Adrenal gland (tissue), 12 donors: ENCODE measurements around the gene GNAT1. TPM values are rescaled to one million over a fixed set of nuclear protein-coding genes. Genes with fewer than 3 reads are reported as not detected.

Experiments
- DNase-seq, 7 donors: peaks; one replicate each; pipeline ENCODE4 v3.0.0-alpha.2; 2019 to 2020
- H3K27ac ChIP-seq, 5 donors: fragments of 200-600 bp; sonication (generic) in 4 of 5; 1 replicate in 3 of 5; 2 replicates in 2 of 5; pipeline versions ENCODE4 v1.5.1 to v1.8.0; 2016 to 2020; ENCODE audit warnings: mild to moderate bottlenecking in 1 of 5
- H3K27me3 ChIP-seq: fragments of 200-600 bp; 2 replicates; pipeline ENCODE4 v1.8.0; 2021
- H3K36me3 ChIP-seq, 2 donors: fragments of 200-600 bp; replicated peaks in 1 of 2; 1 replicate in 1 of 2; 2 replicates in 1 of 2; pipeline versions ENCODE4 v1.5.1 to v1.8.0; 2018 to 2022
- H3K4me1 ChIP-seq, 2 donors: fragments of 200-600 bp; replicated peaks in 1 of 2; 1 replicate in 1 of 2; 2 replicates in 1 of 2; pipeline versions ENCODE4 v1.5.1 to v1.8.0; 2018 to 2021
- H3K4me3 ChIP-seq, 4 donors: fragments of 200-600 bp; sonication (generic) in 3 of 4; one replicate each; pipeline ENCODE4 v1.5.1; 2016 to 2018
- H3K9me3 ChIP-seq, 3 donors: fragments of 200-600 bp; sonication (generic) in 1 of 3; replicated peaks in 1 of 3; 1 replicate in 2 of 3; 2 replicates in 1 of 3; pipeline versions ENCODE4 v1.5.1 to v1.8.0; 2016 to 2021
- POLR2A ChIP-seq, 2 donors: fragments of 450-650 bp; IDR thresholded peaks; one replicate each; pipeline ENCODE4 v1.6.1; 2017; ENCODE audit warnings: antibody characterized with exemption in 2 of 2, mild to moderate bottlenecking in 2 of 2, moderate library complexity in 1 of 2
- WGBS, 4 donors: extraction: QIAGEN DNeasy Blood & Tissue Kit in 2 of 4; methylation state at CpG; one replicate each; pipeline versions ENCODE4 v1.1.5 to v1.1.7; 2013 to 2017; 5-methylcytosine and 5-hydroxymethylcytosine counted together
- intact Hi-C, 2 donors: fragments of 100-400 bp; cut with DNase I; formaldehyde crosslinking; loops; one replicate each; pipeline versions ENCODE4 v1.14.1 to v1.15.0; 2022 to 2023
- polyA plus RNA-seq, 3 donors: library from polyadenylated mRNA; stranded (reverse); fragments of 200-250 nt in 2 of 3; fragments of 350-450 nt in 1 of 3; fragmentation: Illumina TruSeq in 1 of 3; extraction: RNeasy Lipid Tissue Mini Kit (QIAGEN cat#74804) in 1 of 3; gene quantifications; one replicate each; pipeline ENCODE4 v1.2.3, GENCODE V29; 2013 to 2014
- total RNA-seq, 9 donors: library from RNA; depleted of rRNA in 4 of 9; stranded (reverse); fragments of >200 nt in 4 of 9; fragments of 120-200 nt in 1 of 9; fragmentation: NEBNext Ultra II Directional in 1 of 9; extraction: Animal tissue kit (Norgen Biotek cat#: 25700) in 1 of 9; gene quantifications; one replicate each; pipeline versions ENCODE4 v1.1.0 to v1.2.4, GENCODE V29; 2013 to 2023
- TF ChIP-seq, protein P1 (sequence below), 6 experiments: fragments of 450-650 bp in 4 of 6; fragments of 200-600 bp in 2 of 6; sonication (generic) in 1 of 6; IDR thresholded peaks; 1 replicate in 5 of 6; 2 replicates in 1 of 6; pipeline versions ENCODE4 v1.5.1 to v1.8.0; 2016 to 2021; ENCODE audit warnings: antibody characterized with exemption in 6 of 6, mild to moderate bottlenecking in 2 of 6, moderate library complexity in 1 of 6
- donor health status: healthy with polysubstance abuse.
- donor health status: Bipolar disorder and iron deficiency.
- donor health status: DM: yes; HTN: yes; CAD: no.
- donor health status: DM: no; HTN: no; CAD: no.
- donor health status: DM: no; HTN: no; CAD: no.
- donor health status: DM: yes; HTN: yes; CAD: no.

GNAT1 gene
- total and polyA plus RNA-seq, 12 donors = not detected

DNA sequence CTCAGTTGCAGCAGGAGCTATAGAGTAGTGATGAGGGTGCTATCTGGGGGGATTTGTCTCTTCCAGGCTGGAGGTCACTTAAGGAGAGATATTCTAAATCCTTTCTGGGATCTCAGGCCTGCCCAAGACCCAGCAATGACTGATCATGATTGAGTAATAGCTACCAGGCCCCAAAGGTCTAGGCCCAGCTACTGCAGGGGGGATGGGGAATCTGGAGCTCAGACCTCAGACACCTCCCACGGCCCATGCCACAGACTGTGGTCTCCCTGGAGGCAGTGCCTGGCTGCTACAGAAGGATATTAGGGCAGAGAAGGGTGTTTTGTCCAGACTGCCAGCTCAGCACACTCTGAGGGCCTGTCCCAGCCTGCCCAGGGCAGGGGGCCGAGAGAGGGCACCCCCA lies 20.5 kb downstream of the GNAT1 start:
- intact Hi-C loops = no loop called here

GRCh38 chr3:50212502-50212901 lies 21.1 kb downstream of the GNAT1 start:
- WGBS, 4 donors = 82 to 100% (median 85%) methylated on average over 1 to 4 of the region's 4 CpGs
- Histone ChIP-seq H3K27ac (no peak overlapping the region), H3K4me1 (no peaks in the 10 kb centered on the region), H3K4me3 (no peak overlapping the region), H3K9me3 (no peaks in the 10 kb centered on the region), H3K27me3 (no peaks in the 10 kb centered on the region), H3K36me3 (no peaks in the 10 kb centered on the region)
- no peak for TF ChIP-seq POLR2A (IDR thresholded peaks at IDR 0.05)
- TF ChIP-seq, protein P1, sequence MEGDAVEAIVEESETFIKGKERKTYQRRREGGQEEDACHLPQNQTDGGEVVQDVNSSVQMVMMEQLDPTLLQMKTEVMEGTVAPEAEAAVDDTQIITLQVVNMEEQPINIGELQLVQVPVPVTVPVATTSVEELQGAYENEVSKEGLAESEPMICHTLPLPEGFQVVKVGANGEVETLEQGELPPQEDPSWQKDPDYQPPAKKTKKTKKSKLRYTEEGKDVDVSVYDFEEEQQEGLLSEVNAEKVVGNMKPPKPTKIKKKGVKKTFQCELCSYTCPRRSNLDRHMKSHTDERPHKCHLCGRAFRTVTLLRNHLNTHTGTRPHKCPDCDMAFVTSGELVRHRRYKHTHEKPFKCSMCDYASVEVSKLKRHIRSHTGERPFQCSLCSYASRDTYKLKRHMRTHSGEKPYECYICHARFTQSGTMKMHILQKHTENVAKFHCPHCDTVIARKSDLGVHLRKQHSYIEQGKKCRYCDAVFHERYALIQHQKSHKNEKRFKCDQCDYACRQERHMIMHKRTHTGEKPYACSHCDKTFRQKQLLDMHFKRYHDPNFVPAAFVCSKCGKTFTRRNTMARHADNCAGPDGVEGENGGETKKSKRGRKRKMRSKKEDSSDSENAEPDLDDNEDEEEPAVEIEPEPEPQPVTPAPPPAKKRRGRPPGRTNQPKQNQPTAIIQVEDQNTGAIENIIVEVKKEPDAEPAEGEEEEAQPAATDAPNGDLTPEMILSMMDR (IDR thresholded peaks at IDR 0.05) = no peak
- intact Hi-C loops = no loop called here
- no peak for DNase-seq

More for the DNA sequence above, 20.5 kb downstream of the GNAT1 start:
- WGBS, 4 donors = 73 to 100% (median 79%) methylated on average over 1 to 2 of the region's 2 CpGs
- no peaks in the 10 kb centered on the region for H3K9me3 ChIP-seq
- DNase-seq = no peak
- no peak overlapping the region for H3K4me3 ChIP-seq
- no peaks in the 10 kb centered on the region for H3K36me3 ChIP-seq
- H3K4me1 ChIP-seq = no peaks in the 10 kb centered on the region
- TF ChIP-seq, protein P1 (IDR thresholded peaks at IDR 0.05) = no peak
- no peak for TF ChIP-seq POLR2A (IDR thresholded peaks at IDR 0.05)
- no peak overlapping the region for H3K27ac ChIP-seq
- H3K27me3 ChIP-seq = no peaks in the 10 kb centered on the region

DNA sequence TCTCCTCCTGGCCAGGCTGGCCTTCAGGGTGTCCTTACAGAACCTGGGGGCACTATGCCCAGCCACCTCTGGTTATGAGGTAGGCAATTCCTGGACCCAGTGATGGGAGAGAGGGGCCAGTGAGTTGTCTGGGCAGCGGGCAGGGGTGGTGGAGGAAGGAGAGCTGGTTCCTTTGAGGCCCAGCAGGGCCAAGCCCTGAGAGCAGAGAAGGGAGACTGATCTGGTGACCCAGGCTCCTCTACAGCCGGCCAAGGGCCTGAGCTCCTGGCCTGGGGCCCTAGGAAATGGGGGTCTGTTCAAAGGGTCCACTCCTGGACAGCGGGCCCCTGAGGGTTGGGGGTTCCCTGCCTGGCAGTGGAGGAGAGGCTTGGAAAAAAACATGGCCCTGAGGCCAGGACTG lies 21.6 kb downstream of the GNAT1 start:
- H3K9me3 ChIP-seq = no peaks in the 10 kb centered on the region
- H3K4me1 ChIP-seq = no peaks in the 10 kb centered on the region
- H3K36me3 ChIP-seq = no peaks in the 10 kb centered on the region
- H3K27me3 ChIP-seq = no peaks in the 10 kb centered on the region
- WGBS, 4 donors = 87 to 100% (median 97%) methylated on average over 2 to 3 of the region's 3 CpGs
- no peak for DNase-seq
- TF ChIP-seq, protein P1 (IDR thresholded peaks at IDR 0.05) = no peak
- TF ChIP-seq POLR2A (IDR thresholded peaks at IDR 0.05) = no peak
- H3K27ac ChIP-seq = no peak overlapping the region
- intact Hi-C loops = no loop called here
- no peak overlapping the region for H3K4me3 ChIP-seq

DNA sequence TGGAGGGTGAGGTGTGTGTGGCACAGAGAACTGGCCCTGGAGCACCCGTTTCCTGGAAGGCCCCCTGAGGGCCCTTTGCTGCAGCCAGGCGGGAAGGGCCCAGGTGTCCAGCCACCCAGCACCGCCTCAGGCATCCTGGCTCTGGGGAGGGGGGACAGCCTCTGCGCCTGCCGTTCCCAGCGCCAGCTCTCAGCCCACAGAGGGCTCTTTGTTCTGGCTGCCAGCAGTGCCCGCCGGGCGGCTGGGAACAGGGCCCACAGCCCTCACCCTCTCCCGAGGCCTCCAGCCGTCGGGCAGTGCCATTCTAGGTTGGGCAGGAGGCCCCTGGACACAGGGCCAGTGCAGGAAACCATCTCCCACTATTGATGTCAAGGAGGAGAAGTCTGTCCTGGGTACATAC lies 22.0 kb downstream of the GNAT1 start:
- intact Hi-C loops = no loop called here
- Histone ChIP-seq H3K27me3 (no peaks in the 10 kb centered on the region), H3K9me3 (no peaks in the 10 kb centered on the region), H3K27ac (no peak overlapping the region), H3K4me1 (no peaks in the 10 kb centered on the region), H3K4me3 (no peak overlapping the region), H3K36me3 (no peaks in the 10 kb centered on the region)
- no peak for DNase-seq
- no peak for TF ChIP-seq POLR2A (IDR thresholded peaks at IDR 0.05)
- WGBS, 4 donors = 81 to 85% (median 83%) methylated on average over 7 to 12 of the region's 12 CpGs; no CpG with 5 or more reads in 1 of the 4 donors

- no peak overlapping the region for H3K27ac ChIP-seq
- WGBS, 4 donors = 51 to 79% (median 76%) methylated on average over 7 to 10 of the region's 10 CpGs
- H3K9me3 ChIP-seq = no peaks in the 10 kb centered on the region
- no peak for DNase-seq
- H3K4me1 ChIP-seq = no peaks in the 10 kb centered on the region
- no peak for TF ChIP-seq POLR2A (IDR thresholded peaks at IDR 0.05)
- TF ChIP-seq, protein P1 (IDR thresholded peaks at IDR 0.05) = no peak
- no peak overlapping the region for H3K4me3 ChIP-seq
- no peaks in the 10 kb centered on the region for H3K36me3 ChIP-seq
- intact Hi-C loops = no loop called here
- H3K27me3 ChIP-seq = no peaks in the 10 kb centered on the region
These were observed 23.4 kb downstream of the GNAT1 start for GRCh38 chr3:50214824-50215223.
